ENCODE results near the gene RNF157. TPM values are rescaled to one million over a fixed set of nuclear protein-coding genes. Genes with fewer than 3 reads are reported as not detected.

Gene RNF157
- total and polyA plus RNA-seq, 2 of the 4 experiments (the other 2 are of a cell fraction): 0.54 to 1.3 TPM

DNA sequence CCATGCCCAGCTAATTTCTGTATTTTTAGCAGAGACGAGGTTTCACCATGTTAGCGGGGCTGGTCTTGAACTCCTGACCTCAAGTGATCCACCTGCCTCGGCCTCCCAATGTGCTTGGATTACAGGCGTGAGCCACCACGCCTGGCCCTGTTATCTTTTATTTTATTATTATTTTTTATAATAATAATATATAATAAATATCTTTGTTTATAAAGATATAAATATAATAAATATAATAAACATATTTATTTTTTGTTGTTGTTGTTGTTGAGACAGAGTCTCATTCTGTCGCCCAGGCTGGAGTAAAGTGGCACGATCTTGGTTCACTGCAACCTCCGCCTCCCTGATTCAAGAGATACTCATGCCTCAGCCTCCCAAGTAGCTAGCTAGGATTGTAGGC, 7.0 kb upstream of the RNF157 start:
- TF ChIP-seq, protein P1, sequence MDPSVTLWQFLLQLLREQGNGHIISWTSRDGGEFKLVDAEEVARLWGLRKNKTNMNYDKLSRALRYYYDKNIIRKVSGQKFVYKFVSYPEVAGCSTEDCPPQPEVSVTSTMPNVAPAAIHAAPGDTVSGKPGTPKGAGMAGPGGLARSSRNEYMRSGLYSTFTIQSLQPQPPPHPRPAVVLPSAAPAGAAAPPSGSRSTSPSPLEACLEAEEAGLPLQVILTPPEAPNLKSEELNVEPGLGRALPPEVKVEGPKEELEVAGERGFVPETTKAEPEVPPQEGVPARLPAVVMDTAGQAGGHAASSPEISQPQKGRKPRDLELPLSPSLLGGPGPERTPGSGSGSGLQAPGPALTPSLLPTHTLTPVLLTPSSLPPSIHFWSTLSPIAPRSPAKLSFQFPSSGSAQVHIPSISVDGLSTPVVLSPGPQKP (IDR thresholded peaks at IDR 0.05; ENCODE audit: borderline replicate concordance, low read depth, low read length): no peak
- TF ChIP-seq RCOR1 (IDR thresholded peaks at IDR 0.05; ENCODE audit: insufficient replicate concordance, low read length) (no peak), RAD21 (IDR thresholded peaks at IDR 0.05; ENCODE audit: low read length) (no peak), CHD1 (IDR thresholded peaks at IDR 0.05; ENCODE audit: low read depth, low read length) (no peak), FOS (IDR thresholded peaks at IDR 0.05; ENCODE audit: low read depth, low read length) (no peak), NFE2L2 (IDR thresholded peaks at IDR 0.05; ENCODE audit: low read depth, low read length) (no peak), MXI1 (IDR thresholded peaks at IDR 0.05; ENCODE audit: borderline replicate concordance, low read depth, low read length) (no peak), MAFK (IDR thresholded peaks at IDR 0.05; ENCODE audit: low read depth, low read length) (no peak), RFX5 (IDR thresholded peaks at IDR 0.05; ENCODE audit: low read depth, low read length) (no peak), SMC3 (IDR thresholded peaks at IDR 0.05; ENCODE audit: low read depth, low read length) (no peak), BHLHE40 (IDR thresholded peaks at IDR 0.05; ENCODE audit: low read depth, low read length) (no peak)
- TF ChIP-seq, protein P2, sequence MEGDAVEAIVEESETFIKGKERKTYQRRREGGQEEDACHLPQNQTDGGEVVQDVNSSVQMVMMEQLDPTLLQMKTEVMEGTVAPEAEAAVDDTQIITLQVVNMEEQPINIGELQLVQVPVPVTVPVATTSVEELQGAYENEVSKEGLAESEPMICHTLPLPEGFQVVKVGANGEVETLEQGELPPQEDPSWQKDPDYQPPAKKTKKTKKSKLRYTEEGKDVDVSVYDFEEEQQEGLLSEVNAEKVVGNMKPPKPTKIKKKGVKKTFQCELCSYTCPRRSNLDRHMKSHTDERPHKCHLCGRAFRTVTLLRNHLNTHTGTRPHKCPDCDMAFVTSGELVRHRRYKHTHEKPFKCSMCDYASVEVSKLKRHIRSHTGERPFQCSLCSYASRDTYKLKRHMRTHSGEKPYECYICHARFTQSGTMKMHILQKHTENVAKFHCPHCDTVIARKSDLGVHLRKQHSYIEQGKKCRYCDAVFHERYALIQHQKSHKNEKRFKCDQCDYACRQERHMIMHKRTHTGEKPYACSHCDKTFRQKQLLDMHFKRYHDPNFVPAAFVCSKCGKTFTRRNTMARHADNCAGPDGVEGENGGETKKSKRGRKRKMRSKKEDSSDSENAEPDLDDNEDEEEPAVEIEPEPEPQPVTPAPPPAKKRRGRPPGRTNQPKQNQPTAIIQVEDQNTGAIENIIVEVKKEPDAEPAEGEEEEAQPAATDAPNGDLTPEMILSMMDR (conservative IDR thresholded peaks at IDR 0.05; ENCODE audit: low read depth, low read length): no peak
- TF ChIP-seq, protein P3, sequence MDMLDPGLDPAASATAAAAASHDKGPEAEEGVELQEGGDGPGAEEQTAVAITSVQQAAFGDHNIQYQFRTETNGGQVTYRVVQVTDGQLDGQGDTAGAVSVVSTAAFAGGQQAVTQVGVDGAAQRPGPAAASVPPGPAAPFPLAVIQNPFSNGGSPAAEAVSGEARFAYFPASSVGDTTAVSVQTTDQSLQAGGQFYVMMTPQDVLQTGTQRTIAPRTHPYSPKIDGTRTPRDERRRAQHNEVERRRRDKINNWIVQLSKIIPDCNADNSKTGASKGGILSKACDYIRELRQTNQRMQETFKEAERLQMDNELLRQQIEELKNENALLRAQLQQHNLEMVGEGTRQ (IDR thresholded peaks at IDR 0.05; ENCODE audit: low read depth, low read length): no peak
- Histone ChIP-seq H3K4ac (ENCODE audit: low read depth, low read length) (no peak overlapping the region), H2AK9ac (replicated peaks; ENCODE audit: low read depth, low read length, poor library complexity) (no peak overlapping the region), H4K91ac (ENCODE audit: insufficient read depth, low read depth, low read length) (no peak overlapping the region), H2AK5ac (ENCODE audit: low read depth, low read length) (no peak overlapping the region), H3K18ac (ENCODE audit: low read depth, low read length) (no peak overlapping the region), H3K4me3 (ENCODE audit: insufficient read depth, low read depth, low read length) (no peak overlapping the region), H2AFZ (replicated peaks; ENCODE audit: low read length, poor library complexity) (no peak overlapping the region), H2BK5ac (ENCODE audit: low read depth, low read length, poor library complexity, severe bottlenecking) (no peak overlapping the region), H3K27ac (ENCODE audit: insufficient read depth, low read length) (no peak overlapping the region), H4K8ac (ENCODE audit: low read depth in 2 of 2, low read length in 2 of 2) (no peak overlapping the region), H3K14ac (replicated peaks; ENCODE audit: low read depth, low read length) (no peak overlapping the region), H4K20me1 (ENCODE audit: insufficient read depth, low read length) (no peaks in the 10 kb centered on the region; the same call in 1 of the 2 replicates), H3K9me1 (ENCODE audit: insufficient read depth, low read length) (peaks cover 11% of the 10 kb centered on the region), H3K56ac (ENCODE audit: extremely low read depth, insufficient read depth, low read length) (no peak overlapping the region), H3K36me3 (ENCODE audit: control insufficient read depth, insufficient read depth, low read length) (no peaks in the 10 kb centered on the region), H4K5ac (ENCODE audit: low read depth, low read length) (no peak overlapping the region), H3K23ac (ENCODE audit: low read depth, low read length) (no peak overlapping the region), H3K4me2 (ENCODE audit: low read depth, low read length) (no peak overlapping the region), H2BK20ac (ENCODE audit: low read depth, low read length) (no peak overlapping the region), H2BK120ac (ENCODE audit: low read depth, low read length) (no peak overlapping the region), H3K79me1 (ENCODE audit: low read depth in 1 of 2, low read length in 2 of 2) (no peaks in the 10 kb centered on the region), H2BK15ac (ENCODE audit: low read depth, low read length) (no peak overlapping the region), H3K27me3 (ENCODE audit: control insufficient read depth, insufficient read depth, low read length) (peaks cover 12% of the 10 kb centered on the region), H3K9ac (ENCODE audit: low read depth, low read length) (no peak overlapping the region), H3K9me3 (ENCODE audit: control insufficient read depth, insufficient read depth, low read length) (no peaks in the 10 kb centered on the region), H3K4me1 (ENCODE audit: control insufficient read depth, insufficient read depth, low read length) (peaks cover 8% of the 10 kb centered on the region)
- no TSS peak for BruUV-seq (replicated peaks)
- CTCF ChIA-PET: interaction anchor here (1.4 kb wide), 1 partner anchor 32 kb away, joined by 4 read pairs; no protein-coding TSS in a partner anchor
- ATAC-seq (ENCODE audit: low read depth) (no peak), DNase-seq (no peak)
- in situ Hi-C loops (cut with MboI; ENCODE audit: low sequenced_read_pairs) (no loop called here), intact Hi-C loops (cut with micrococcal nuclease) (no loop called here), dilution Hi-C loops (cut with HindIII; ENCODE audit: low sequenced_read_pairs, unreplicated experiment) (no loop called here)
- POLR2A ChIA-PET (ENCODE audit: unreplicated experiment): no interaction called here
- no CpG with 5 or more reads among the region's 8 CpGs for WGBS, 2 experiments (ENCODE audit: extremely low coverage in 2 of 2, insufficient read length in 1 of 2)

All from IMR-90 (cell line).